Measurements from ENCODE around the gene SORT1. TPM values are rescaled to one million over a fixed set of nuclear protein-coding genes. Genes with fewer than 3 reads are reported as not detected.

The SORT1 gene
- total and polyA plus RNA-seq, 2 of the 13 experiments (the other 11 are each of a cell fraction or from before 2014, with no cell fraction given): 32.4 to 93.0 TPM

DNA sequence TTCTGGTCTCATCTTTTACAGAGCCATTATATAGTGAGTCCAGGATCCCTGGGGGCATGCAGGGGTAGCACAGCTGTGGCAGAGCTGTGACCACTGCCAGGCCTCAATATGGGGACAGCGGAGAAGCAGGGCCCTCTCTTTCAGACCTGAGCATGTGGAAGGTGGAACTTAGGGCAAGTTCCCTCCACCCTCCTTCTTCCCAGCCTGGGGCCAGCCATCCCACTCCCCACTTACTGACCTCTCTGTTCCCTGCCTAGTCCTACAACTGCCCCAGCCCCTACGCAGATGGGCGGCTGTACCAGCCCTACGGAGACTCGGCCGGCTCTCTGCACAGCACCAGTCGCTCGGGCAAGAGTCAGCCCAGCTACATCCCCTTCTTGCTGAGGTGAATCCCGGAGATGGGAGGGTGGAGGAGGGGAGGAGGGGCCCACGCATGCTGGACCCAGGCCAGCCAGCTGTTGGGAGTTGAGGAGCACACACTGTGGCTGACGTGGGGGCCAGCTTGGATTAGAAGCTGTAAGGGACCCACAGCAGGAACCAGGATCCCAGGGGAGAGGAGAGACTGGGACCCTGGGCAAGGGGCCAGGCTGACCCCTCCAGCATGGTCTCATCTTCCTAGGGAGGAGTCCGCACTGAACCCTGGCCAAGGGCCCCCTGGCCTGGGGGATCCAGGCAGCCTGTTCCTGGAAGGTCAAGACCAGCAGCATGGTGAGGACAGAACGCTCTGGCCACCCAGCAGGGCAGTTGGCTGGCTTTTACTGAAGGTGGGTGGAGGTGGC lies 125.5 kb downstream of the SORT1 start (continued):
- TF ChIP-seq BRD4 (CRISPR knock-in tag; IDR thresholded peaks at IDR 0.05) (no peak), NFE2L2 (IDR thresholded peaks at IDR 0.05; ENCODE audit: low read length) (no peak), ZNF512 (CRISPR knock-in tag; IDR thresholded peaks at IDR 0.05) (no peak), ZSCAN29 (CRISPR knock-in tag; conservative IDR thresholded peaks at IDR 0.05) (no peak), THAP7 (CRISPR knock-in tag; IDR thresholded peaks at IDR 0.05) (no peak), ZNF256 (CRISPR knock-in tag; conservative IDR thresholded peaks at IDR 0.05) (no peak), CHD4 (IDR thresholded peaks at IDR 0.05; ENCODE audit: borderline replicate concordance, low read length) (no peak), GPBP1L1 (CRISPR knock-in tag; IDR thresholded peaks at IDR 0.05) (no peak)

DNA sequence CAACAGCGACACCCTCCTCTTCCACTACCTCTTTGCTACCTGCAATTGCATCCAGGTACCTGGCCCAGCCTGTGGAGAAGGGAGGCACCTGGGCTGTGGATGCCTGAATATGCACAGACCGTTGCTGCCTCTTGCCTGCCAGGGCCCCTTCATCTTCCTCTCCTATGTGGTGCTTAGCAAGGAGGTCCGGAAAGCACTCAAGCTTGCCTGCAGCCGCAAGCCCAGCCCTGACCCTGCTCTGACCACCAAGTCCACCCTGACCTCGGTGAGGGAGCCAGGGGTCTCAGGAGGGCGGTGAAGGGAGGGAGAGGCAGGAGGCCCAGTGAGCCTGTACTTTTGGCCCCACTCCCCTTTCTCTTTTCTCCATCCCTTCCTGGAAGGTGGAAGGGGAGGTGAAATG lies 126.3 kb downstream of the SORT1 start:
- no peaks in the 10 kb centered on the region for H3K27me3 ChIP-seq (ENCODE audit: control insufficient read depth in 1 of 2, insufficient read depth in 2 of 2, low read length in 2 of 2)
- BruUV-seq (replicated peaks): no TSS peak
- CTCF ChIA-PET (ENCODE audit: low intra/inter-chr PET ratio, low total read pairs): no interaction called here
- no peak for TF ChIP-seq ZNF83 (CRISPR knock-in tag; IDR thresholded peaks at IDR 0.05; ENCODE audit: borderline replicate concordance)
- TF ChIP-seq TBX2 (CRISPR knock-in tag; IDR thresholded peaks at IDR 0.05; ENCODE audit: borderline replicate concordance): no peak
- TF ChIP-seq ZNF496 (CRISPR knock-in tag; IDR thresholded peaks at IDR 0.05; ENCODE audit: insufficient replicate concordance): no peak
- no peak for TF ChIP-seq HNF4A (CRISPR knock-in tag; IDR thresholded peaks at IDR 0.05)
- TF ChIP-seq ZNF766 (CRISPR knock-in tag; IDR thresholded peaks at IDR 0.05; ENCODE audit: borderline replicate concordance): no peak
- TF ChIP-seq TCF7 (IDR thresholded peaks at IDR 0.05; ENCODE audit: low read depth): no peak
- no peak for TF ChIP-seq ZNF343 (CRISPR knock-in tag; IDR thresholded peaks at IDR 0.05)
- TF ChIP-seq MYPOP (CRISPR knock-in tag; IDR thresholded peaks at IDR 0.05): no peak

More for the DNA sequence above, 126.3 kb downstream of the SORT1 start:
- H3K4me3 ChIP-seq (replicated peaks in 1 of 3; ENCODE audit: insufficient read depth in 1 of 3, low read depth in 2 of 3, low read length in 3 of 3): no peak overlapping the region
- H3K9me3 ChIP-seq (ENCODE audit: low read length): no peaks in the 10 kb centered on the region
- 94% methylated on average over 6 of the region's 6 CpGs for WGBS (ENCODE audit: low lambda C conversion rate)
- H3K79me2 ChIP-seq (ENCODE audit: insufficient read depth, low read length): no peaks in the 10 kb centered on the region
- 0 out of 5 replicates have a peak, but pooled peaks cover 2% of the 10 kb centered on the region in 2 experiments for H3K36me3 ChIP-seq (replicated peaks in 1 of 2; ENCODE audit: control insufficient read depth in 1 of 2, insufficient read depth in 2 of 2, low read length in 2 of 2)
- intact Hi-C loops (cut with micrococcal nuclease; ENCODE audit: unreplicated experiment) (loop anchor here (10.0 kb wide), 1 partner anchor 73 kb away; no protein-coding TSS in a partner anchor), in situ Hi-C loops (cut with HindIII; ENCODE audit: extremely low pct_ligation_motif_present, low pct_unique_long_range_greater_than_20kb) (loop anchor here (5.0 kb wide), 1 partner anchor 51 kb away; no protein-coding TSS in a partner anchor)
- peaks cover 41% of the 10 kb centered on the region for H3K4me1 ChIP-seq (ENCODE audit: insufficient read depth, low read length)
- H2AFZ ChIP-seq (ENCODE audit: low read length): no peak overlapping the region
- ATAC-seq (no peak), FAIRE-seq (no peak), DNase-seq (ENCODE audit: low spot score) (no peak)
- no peak overlapping the region for H3K27ac ChIP-seq (ENCODE audit: extremely low read length, insufficient read depth, low read length)
- no peak overlapping the region for H3K4me2 ChIP-seq (ENCODE audit: low read depth, low read length)
- POLR2A ChIA-PET: no interaction called here
- H3K9ac ChIP-seq (ENCODE audit: insufficient read depth, low read depth, low read length): no peak overlapping the region
- no peaks in the 10 kb centered on the region for H4K20me1 ChIP-seq (ENCODE audit: insufficient read depth, low read length)
